GM20431 (cell line): ENCODE measurements around the gene GPAT2.
"Not testable (repeated sequence)": the region's sequence is repeated elsewhere in the genome, so short reads cannot be mapped to it uniquely, and the experiment has no call there.

ENCODE experiments used
- in situ Hi-C: fragments of 300-500 bp; cut with MseI, MboI; formaldehyde crosslinking; loops from one replicate; pipeline ENCODE4 v1.15.0; 2020; ENCODE audit warnings: low sequenced_read_pairs; ENCODE audit not compliant: unreplicated experiment

Gene GPAT2

DNA sequence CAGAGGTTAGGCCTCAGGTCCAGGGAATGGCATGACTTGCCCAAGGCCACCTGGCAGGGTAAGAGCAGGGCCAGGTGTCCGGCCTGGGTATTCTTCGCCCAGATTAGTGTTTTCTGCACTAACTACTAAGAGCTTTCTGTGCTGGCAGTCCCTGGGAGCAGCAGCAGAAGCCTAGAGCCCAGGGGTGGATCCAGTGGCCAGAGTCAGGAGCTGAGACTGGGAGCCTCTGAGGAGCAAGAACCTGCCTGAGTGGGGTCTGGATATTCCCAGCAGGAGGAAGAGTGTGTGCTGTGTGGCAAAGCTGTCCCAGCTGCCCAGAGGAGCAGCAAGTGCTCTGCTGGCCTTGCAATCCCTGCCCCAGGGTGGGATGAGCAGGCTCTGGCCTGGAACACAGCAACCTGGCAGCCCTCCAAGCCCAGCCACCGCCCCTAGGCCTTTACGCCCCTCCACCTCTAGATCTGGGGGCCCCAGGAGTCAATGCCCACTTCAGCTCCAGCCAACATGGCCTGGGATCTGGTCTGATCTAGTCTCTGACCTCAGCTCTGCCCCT lies 30.7 kb upstream of the GPAT2 start:
- in situ Hi-C loops, result no loop called here

DNA sequence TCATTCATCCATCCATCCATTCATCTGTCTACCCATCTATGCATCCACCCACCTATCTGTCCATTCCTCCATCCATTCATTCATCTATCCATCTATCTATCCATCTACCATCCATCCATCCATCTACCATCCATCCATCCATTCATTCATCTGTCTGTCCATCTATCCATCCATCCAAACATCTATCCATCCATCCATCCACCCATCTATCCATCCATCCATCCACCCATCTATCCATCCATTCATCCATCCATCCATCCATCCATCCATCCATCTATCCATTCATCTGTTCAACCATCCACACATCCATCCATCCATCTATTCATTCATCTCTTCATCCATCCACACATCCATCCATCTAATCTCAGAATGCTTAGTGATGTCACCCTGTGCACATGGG lies 30.0 kb upstream of the GPAT2 start:
- in situ Hi-C loops, result not testable (repeated sequence)

DNA sequence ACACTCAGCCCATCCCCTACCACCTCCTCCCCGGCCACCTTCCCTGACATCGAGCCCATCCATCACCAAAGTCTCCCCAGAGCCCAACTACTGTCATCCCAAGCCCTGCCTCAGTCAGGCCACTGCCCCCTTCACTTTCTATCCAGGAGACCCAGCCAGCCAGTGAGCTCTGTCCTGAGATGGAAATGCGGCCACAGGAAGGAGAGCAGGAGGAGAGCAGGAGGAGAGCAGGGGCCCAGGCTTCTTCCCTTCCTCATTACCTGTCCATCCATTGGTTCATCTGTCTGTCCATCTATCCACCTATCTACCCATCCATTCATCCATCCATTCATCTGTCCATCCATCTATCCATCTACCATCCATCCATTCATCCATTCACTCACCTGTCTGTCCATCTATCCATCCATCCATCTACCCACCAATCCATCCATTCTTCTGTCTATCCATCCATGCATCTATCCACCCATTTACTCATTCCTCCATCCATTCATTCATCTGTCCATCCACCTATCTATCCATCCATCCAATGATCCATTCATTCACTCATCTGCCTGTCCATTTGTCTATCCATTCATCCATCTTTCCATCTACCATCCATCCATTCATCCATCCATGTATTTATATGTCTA lies 29.4 kb upstream of the GPAT2 start:
- in situ Hi-C loops, result not testable (repeated sequence)

DNA sequence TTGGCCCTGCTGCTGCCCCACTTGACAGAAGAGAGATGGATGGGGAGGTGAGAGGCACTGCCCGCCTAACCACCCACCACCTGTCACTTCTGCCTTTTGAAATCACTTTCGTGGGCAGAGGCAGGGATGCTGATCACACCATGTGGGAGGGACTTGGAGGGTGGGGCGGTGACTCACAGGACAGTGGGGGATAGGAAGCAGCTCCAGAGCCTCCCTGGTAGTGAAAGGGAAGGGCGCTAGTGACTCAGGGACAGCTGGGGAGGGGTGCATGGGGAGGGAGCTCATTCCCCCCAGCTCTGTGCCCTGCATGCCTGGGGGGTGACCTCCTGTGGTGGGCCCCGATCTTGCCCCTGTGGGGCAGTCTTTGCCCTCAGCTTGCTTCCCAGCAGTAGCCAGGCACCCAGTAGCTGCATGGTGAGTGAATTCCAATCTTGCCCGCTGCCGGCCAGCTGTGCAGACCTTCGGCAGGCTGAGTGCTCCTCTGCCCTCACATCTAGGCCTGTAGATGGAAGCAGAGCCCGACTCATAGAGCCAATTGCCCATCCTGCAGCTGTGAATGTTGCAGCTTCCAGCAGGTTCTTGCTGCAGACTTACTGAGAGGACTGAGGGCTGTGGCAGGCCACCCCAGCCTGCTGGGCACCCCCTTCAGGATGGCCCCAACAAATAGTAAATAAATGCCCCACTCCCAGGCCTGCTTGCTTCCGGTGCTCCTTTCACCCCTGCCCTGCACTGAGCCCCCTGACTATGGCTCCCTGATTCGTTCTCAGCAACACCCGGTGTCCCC lies 28.6 kb upstream of the GPAT2 start:
- in situ Hi-C loops, result not testable (repeated sequence)

DNA sequence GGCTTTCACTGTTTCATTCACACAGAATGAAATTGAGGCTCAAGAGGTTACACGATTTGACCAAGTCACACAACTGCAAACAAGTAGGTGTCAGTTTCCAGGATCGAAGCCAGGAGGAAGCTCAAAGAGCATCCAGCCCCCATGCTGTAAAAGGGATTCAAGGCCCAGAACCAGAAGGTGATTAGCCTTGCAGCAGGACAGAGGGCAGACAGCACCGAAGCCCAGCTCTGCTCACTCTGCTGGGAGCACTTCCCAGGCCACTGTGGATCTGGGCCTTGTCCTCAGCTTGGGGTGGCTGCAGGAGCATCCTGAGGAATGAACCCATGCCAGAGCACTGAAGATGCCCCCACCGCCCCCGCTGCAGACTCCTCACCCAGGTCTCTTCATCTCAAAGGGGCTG lies 27.8 kb upstream of the GPAT2 start:
- in situ Hi-C loops, result not testable (repeated sequence)

DNA sequence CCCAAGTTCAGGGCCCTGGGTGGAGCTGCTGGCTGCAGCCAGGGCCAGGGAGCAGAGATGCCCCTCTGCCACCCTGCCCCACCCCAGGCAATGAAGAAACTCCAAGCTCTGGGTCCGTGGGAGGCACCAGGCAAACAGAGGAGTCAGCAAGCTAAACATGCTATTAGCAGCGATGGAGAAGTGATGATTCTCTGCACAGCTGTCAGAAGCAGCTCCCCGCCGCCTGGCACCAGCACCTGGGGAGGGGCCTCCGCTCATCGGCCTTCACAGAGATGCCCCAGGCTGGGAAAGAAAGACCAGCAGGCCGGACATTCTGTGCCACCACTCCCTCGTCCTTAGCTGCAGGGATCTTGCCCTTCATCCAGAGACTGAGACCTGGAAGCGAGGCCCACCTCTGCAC lies 27.2 kb upstream of the GPAT2 start:
- in situ Hi-C loops, result not testable (repeated sequence)

DNA sequence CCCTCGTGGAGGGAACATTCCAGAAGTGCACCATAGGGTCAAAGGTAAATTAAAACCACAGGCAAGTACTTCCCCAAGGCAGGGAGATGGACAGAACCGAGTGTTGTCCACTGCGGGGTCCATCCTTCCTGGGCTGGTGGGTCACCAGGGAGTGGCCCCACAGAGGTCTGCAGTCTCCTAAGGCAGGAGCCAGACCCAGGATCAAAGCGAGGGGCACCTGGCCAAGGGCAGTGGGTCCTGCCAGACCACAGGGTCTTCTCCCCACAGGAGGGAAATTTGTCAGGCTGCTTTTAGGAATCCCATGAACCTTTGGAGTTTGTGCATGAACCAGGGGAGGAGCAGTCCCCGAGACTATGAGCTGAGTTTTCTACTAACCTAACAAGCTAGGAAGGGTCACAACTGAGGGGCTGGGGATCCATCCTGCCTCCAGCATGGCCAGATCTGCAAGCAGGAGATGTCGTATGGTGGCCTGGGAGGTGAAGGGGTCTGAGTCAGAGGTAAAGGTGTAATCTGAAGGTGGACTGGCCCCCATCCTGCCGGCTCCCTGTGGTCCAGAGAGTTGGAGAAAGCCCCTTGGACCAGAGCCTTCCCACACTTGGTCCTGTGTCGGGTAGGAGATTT lies 26.6 kb upstream of the GPAT2 start:
- in situ Hi-C loops, result not testable (repeated sequence)

DNA sequence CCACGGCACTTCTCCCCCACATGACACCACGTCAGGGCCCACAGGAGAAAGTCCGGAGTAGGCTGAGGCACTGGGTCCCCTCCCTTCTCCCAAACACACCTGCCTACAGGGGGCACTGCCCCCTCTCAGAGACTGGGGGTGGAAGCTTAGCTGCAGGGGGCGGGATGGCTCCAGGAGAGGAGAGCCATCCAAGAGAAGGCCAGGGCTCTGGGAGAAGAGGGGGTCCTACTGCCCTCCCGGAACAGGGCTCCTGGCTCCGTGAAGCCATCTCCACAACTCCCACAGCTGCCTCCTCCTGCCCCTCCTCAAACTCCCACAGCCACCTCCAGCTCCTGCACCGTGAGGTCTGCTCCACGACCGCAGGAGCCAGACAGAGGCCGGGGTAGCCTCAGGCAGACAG lies 25.6 kb upstream of the GPAT2 start:
- in situ Hi-C loops, result not testable (repeated sequence)

DNA sequence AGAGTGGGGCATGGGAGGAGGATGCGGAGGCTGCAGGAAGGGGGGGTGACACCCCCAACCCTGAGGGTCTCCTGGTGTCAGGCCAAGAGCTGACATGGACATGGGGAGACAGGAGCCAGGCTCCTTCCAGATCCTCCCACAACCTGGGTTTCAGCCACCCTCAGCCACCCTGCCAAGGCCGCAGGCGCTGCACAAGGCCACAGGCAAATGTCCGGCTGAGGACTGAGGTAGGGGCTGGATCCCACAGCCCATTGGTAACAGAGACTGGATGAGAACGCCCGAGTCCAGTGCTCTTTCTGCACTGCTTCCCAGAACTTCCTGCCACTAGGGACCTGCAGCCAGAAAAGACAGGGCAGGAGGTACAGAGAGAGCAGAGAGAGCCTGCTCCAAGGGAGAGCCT lies 24.7 kb upstream of the GPAT2 start:
- in situ Hi-C loops, result not testable (repeated sequence)

DNA sequence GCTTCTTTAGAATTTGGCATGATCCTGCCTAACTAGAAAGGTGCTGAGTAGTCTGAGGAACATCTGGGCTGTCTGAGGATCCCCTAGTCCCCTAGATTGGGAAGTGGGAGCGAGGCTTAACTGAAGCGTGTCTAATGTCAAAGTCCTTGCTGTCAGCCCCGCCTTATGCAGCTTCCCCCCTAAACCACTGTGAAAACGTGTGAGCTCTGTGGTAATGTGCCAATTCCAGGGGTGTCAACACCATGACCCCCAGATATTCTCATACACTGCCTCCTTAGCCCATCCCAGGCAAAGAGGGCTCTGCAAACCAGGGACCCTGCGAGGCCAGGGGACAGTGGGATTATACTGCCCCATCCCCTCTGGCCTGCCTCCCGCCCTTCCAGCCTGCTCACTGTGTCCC lies 21.1 kb upstream of the GPAT2 start:
- in situ Hi-C loops, result not testable (repeated sequence)

DNA sequence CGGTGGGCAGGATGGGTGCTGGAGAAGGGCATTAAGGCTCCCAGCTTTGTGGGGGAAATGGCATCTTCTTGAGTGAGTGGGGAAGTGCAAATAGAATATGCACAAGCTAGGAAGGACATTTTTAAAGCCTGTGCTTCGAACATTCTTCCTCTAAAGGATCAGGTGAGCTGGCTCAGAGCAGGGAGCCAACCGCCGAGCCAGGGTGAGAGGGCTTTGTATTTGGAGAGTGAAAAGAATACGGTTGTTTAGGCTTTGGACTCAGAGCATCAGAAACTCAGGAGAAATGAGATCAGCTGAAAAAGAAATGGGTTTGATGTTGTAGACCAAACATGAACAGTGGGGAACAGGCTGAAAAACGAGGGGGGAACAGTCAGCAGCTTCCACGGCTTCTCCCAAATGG lies 19.8 kb upstream of the GPAT2 start:
- in situ Hi-C loops, result not testable (repeated sequence)

DNA sequence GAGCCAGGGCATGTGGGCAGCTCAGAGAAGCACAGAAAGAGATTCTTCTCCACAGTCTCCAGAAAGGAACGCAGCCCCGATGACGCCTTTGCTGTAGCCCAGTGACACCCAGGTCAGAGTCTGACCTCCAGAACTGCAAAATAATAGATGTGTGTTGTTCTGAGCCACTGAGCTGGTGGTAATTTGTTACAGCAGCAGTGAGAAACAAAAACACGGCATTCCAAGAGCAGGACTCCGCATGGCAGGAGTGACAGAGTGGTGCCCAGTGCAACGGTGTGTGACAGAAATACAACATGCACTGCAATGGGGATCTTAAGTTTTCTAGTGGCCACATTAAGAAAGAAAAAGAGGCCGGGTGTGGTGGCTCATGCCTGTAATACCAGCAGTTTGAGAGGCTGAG lies 18.7 kb upstream of the GPAT2 start:
- in situ Hi-C loops, result not testable (repeated sequence)

DNA sequence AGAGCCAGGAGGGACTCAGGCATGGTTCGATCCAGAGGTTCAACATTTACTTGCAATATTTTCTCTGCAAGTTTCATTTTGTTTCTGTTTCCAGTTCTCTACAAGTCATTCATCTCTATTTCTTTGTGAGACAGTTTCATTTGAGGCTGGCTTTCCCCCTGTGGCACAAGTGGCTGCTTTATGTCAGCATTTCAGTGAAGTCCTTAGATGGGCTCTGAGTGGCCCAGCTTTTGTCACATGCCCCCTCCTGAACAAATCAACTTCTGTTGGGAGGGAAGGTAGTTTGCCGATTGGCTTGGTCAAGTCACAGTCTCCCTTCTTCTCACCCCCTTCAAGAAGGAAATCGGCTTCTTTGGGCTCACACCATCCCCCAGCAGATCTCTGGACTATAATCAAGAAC lies 17.9 kb upstream of the GPAT2 start:
- in situ Hi-C loops, result not testable (repeated sequence)

DNA sequence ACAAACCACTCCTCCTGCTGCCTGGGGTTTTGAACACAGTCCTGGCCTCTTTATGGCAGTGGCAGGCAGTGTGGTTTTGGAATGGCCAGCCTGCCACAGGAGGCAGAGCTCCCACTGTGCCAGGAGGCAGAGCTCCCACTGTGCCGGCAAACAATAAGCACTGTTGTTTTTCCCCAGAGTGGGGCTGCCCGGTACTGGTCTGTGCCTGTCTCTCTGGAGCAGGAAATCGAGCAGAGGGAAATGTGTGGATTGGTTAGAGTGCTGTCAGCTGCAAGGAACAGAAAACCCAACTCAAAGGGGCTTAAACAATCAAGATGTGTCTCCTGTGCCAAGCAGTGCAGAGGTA lies 15.2 kb upstream of the GPAT2 start:
- in situ Hi-C loops, result not testable (repeated sequence)

DNA sequence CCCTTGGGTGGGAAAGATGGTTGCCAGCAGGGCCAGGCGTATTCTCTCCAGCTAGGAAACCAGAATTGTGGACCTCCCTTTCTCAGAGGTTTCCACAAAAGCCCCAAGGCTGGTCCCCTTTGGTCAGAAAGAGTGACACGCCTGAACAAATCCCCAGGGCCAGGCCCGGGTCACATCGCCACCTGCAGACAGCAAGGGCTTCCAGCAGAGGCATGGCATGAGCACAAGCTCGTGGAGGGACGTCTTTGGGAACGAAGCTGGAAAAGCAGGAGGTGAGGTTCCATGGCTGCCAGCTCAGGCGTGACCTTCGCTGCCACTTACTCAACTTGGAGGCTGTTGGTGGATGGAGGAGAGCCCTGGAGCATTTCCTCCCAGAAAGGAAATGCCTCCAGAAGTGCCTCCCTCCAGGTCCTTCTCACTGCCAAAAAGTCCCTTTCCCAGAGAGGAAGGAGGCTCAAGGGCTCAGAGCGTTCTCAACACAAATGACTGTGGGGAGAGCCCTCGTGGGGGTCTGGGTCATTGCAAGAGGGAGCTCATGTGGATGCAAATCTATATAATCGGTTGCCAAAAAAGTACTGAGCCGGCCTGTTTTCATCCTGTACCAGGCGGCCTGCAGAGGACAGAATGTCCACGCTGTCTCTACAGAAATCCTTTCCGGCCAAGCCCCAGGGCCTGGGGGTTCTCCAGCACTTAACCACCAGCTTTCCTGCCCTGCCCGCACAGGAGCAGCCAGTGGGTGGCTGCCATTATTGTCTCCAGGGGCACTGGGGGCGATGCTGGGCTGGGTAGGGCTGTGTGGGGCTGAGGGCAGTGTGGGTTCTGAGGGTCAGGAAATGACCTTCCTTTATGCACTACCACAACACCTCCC lies 14.6 kb upstream of the GPAT2 start:
- in situ Hi-C loops, result not testable (repeated sequence)

DNA sequence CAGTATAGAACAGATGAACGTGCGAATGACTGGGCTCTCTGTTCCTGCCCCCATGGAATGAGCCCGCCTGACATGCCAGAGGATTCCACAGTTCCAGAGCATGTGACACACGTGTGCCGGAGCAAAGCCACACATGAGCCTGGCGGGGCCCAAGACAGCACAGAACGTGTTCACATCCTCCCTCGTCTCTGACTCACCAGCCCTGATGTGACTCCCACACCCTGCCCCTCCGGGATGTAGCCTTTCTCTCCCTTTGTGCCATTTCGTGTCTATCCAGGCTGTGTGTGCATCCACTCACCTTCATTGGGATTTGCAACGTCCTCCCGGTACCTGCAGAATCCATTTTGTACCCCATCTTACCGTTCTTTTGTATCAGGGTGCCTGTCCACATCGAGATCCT lies 838 bp upstream of the GPAT2 start:
- in situ Hi-C loops, result not testable (repeated sequence)

DNA sequence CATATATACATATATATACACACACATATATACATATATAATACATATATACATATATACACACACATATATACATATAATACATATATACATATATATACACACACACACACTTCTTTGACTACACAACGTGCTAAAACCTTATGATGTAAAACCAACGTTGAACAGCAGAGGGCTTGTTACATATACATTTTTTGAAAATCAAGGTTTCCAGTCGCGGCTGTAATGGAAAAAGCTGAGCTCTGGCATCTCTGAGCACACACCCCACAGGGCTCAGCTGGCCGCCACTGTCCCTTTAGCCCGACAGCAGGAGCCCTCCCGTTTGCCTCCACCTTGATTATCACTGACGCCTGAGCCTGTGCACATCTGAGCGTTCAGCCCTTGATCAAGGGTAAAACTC lies 719 bp downstream of the GPAT2 start:
- in situ Hi-C loops, result not testable (repeated sequence)

DNA sequence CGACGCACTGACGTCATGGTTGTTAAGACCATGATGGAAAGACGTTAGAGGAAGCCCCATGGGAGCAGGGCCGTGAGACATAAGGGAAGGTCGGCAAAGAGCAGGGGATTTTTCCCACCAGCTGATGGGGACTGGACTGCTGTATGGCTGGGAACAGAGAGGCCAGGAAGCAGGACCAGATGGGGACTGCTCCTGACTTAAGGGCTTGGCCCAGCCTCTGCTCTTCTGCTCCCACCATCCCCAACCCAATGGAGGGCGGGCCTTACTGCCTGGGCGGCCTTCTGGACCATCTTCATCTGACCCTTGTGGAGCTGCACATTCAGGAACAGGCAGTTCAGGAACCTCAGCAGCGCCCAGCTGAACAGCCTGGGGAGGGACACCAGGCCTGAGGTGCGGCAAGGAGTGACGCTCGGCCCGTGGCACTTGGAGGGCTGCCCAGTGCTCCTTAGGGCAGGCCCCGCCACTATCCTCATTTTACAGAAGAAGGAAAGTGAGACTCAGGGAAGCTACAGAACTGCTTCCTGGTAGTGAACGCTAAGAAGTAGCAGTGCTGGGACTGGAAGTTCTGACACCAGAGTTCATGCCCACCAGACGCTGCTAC lies 6.9 kb downstream of the GPAT2 start:
- in situ Hi-C loops, result not testable (repeated sequence)

DNA sequence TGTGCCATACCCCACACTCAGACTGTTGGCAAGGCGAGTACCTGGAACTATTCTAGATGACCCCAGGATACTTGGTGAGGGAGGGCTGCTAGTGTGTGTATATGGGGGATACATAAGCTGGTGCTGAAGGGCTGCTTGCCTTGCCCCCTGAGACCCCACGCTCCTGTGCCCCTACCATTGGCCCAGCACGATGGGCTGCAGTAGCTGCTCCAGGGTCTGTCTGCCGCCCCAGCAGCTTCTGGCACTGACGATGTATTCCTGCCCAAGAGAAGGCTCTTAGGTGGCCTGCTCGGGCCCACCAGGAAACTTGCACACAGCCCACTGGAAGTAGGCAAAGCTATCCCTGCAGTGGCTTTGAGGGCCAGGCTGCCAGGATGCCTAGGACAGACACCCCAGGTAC lies 9.0 kb downstream of the GPAT2 start:
- in situ Hi-C loops, result not testable (repeated sequence)

DNA sequence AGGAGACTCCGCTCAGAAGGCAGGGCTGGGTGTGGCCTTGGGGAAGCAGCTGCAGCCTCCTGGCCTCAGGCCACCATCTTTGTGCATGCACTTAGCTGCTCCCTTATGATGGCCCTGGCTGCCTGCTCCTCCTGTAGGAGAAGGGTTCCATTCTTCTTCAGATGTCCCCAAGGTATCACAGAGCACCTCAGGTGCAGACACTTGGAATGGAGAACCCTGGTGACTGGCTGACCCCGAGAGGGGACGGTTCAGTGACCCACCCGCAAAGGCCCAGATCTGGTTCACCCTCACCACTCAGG lies 9.6 kb downstream of the GPAT2 start:
- in situ Hi-C loops, result no loop called here
